HepG2 (cell line): ENCODE results near the gene MAEA. TPM values are rescaled to one million over a fixed set of nuclear protein-coding genes. Genes with fewer than 3 reads are reported as not detected.
A peak's percentile ranks its signal among the peaks of the same experiment; 100 is the strongest.

Experiments
- ATAC-seq: fragments of 200-7000 bp; cut with Tn5 transposase; 3 replicates; pipeline ENCODE4 v1.9.1; 2020; ENCODE audit warnings: mild to moderate bottlenecking, moderate library complexity
- BruUV-seq: library from RNA; stranded (reverse); fragments of 400-500 nt; replicated peaks from 2 replicates; lab custom pipeline; 2021; lab: Mats Ljungman, UMichigan
- CTCF ChIA-PET: fragments of 300-600 bp; formaldehyde crosslinking; extraction: SDS; loops from one replicate; lab custom pipeline; 2021; ENCODE audit warnings: low total read pairs, inconsistent platforms, low intra/inter-chr PET ratio; lab: Yijun Ruan, JAX
- POLR2A ChIA-PET: fragments of 350-600 bp; sonication (Branson Sonifier 250); formaldehyde crosslinking; loops from one replicate; lab custom pipeline; 2020; ENCODE audit warnings: antibody characterized with exemption, inconsistent platforms; lab: Yijun Ruan, JAX
- DNase-seq: peaks from one replicate; pipeline ENCODE4 v3.0.0-alpha.2; 2015; ENCODE audit warnings: low spot score
- FAIRE-seq: peaks from 3 replicates; lab custom pipeline; 2011; peaks lifted over from hg19 to GRCh38; lab: Jason Lieb, UNC
- H2AFZ ChIP-seq: one replicate; pipeline ENCODE4 v1.6.1; 2011; ENCODE audit warnings: low read length, inconsistent platforms
- H3K27ac ChIP-seq: fragments of 300-600 bp; 3 replicates; pipeline ENCODE4 v1.8.0; 2011; ENCODE audit warnings: mixed run types, mild to moderate bottlenecking, mixed read lengths, low read length, inconsistent platforms; ENCODE audit not compliant: insufficient read depth; ENCODE audit errors: extremely low read length
- H3K27me3 ChIP-seq, 2 experiments: fragments of 200-600 bp in 1 of 2; 2 replicates in 1 of 2; 3 replicates in 1 of 2; pipeline versions ENCODE4 v1.6.0 to v1.8.0; 2011; ENCODE audit warnings: low read length in 2 of 2, mild to moderate bottlenecking in 2 of 2, moderate library complexity in 2 of 2, inconsistent platforms in 1 of 2; ENCODE audit not compliant: insufficient read depth in 2 of 2, control insufficient read depth in 1 of 2
- H3K36me3 ChIP-seq, 2 experiments: fragments of 200-600 bp in 1 of 2; replicated peaks in 1 of 2; 2 replicates in 1 of 2; 3 replicates in 1 of 2; pipeline versions ENCODE4 v1.5.1 to v1.8.0; 2011; ENCODE audit warnings: low read length in 2 of 2, inconsistent platforms in 1 of 2; ENCODE audit not compliant: insufficient read depth in 2 of 2, control insufficient read depth in 1 of 2
- H3K4me1 ChIP-seq: 2 replicates; pipeline ENCODE4 v1.5.1; 2012; ENCODE audit warnings: low read length, inconsistent platforms; ENCODE audit not compliant: insufficient read depth
- H3K4me2 ChIP-seq: 2 replicates; pipeline ENCODE4 v1.6.0; 2011; ENCODE audit warnings: low read depth, low read length, inconsistent platforms
- H3K4me3 ChIP-seq, 3 experiments: fragments of 200-600 bp in 1 of 3; sonication (generic), shearing (Covaris generic) in 1 of 3; replicated peaks in 1 of 3; 2 replicates each; pipeline ENCODE4 v1.5.1; 2011 to 2016; ENCODE audit warnings: low read length in 3 of 3, inconsistent platforms in 2 of 3, low read depth in 2 of 3, mild to moderate bottlenecking in 2 of 3, control low read depth in 1 of 3, mixed read lengths in 1 of 3; ENCODE audit not compliant: insufficient read depth in 1 of 3
- H3K79me2 ChIP-seq: one replicate; pipeline ENCODE4 v1.6.1; 2011; ENCODE audit warnings: low read length, inconsistent platforms; ENCODE audit not compliant: insufficient read depth
- H3K9ac ChIP-seq: 2 replicates; pipeline ENCODE4 v1.6.0; 2011; ENCODE audit warnings: mild to moderate bottlenecking, low read depth, low read length, inconsistent platforms; ENCODE audit not compliant: insufficient read depth
- H3K9me3 ChIP-seq: 2 replicates; pipeline ENCODE4 v1.5.1; 2012; ENCODE audit warnings: mild to moderate bottlenecking, low read length
- H4K20me1 ChIP-seq: 2 replicates; pipeline ENCODE4 v1.6.0; 2011; ENCODE audit warnings: inconsistent platforms, mild to moderate bottlenecking, low read length, moderate library complexity; ENCODE audit not compliant: insufficient read depth
- ADNP ChIP-seq: sonication (generic); formaldehyde crosslinking; IDR thresholded peaks from 2 replicates; pipeline ENCODE4 v1.4.0; 2020; ENCODE audit warnings: missing genetic modification reagents
- CBFB ChIP-seq: sonication (generic); formaldehyde crosslinking; IDR thresholded peaks from 2 replicates; pipeline ENCODE4 v1.4.0; 2020; ENCODE audit warnings: missing genetic modification reagents
- GPBP1L1 ChIP-seq: sonication (generic); formaldehyde crosslinking; IDR thresholded peaks from 2 replicates; pipeline ENCODE4 v1.5.0; 2020; ENCODE audit warnings: mild to moderate bottlenecking, missing genetic modification reagents
- JDP2 ChIP-seq: sonication (generic); formaldehyde crosslinking; IDR thresholded peaks from 2 replicates; pipeline ENCODE4 v1.8.1; 2022; ENCODE audit warnings: missing genetic modification reagents, borderline replicate concordance
- NFE2L2 ChIP-seq: fragments of 150-350 bp; IDR thresholded peaks from 2 replicates; pipeline ENCODE4 v1.6.1; 2014; ENCODE audit warnings: low read length
- NFRKB ChIP-seq: fragments of 450-650 bp; IDR thresholded peaks from 2 replicates; pipeline ENCODE4 v1.6.1; 2017
- RELA ChIP-seq: sonication (generic); formaldehyde crosslinking; IDR thresholded peaks from 2 replicates; pipeline ENCODE4 v1.4.0; 2020; ENCODE audit warnings: missing genetic modification reagents
- SMYD3 ChIP-seq: sonication (generic); formaldehyde crosslinking; IDR thresholded peaks from 2 replicates; pipeline ENCODE4 v1.8.1; 2023; ENCODE audit warnings: mild to moderate bottlenecking, missing genetic modification reagents
- SOX13 ChIP-seq, 3 experiments: fragments of 450-650 bp in 1 of 3; sonication (generic) in 1 of 3; formaldehyde crosslinking in 1 of 3; IDR thresholded peaks in 2 of 3; conservative IDR thresholded peaks in 1 of 3; 2 replicates each; pipeline versions ENCODE4 v1.5.0 to v1.6.1; 2016 to 2020; ENCODE audit warnings: antibody characterized with exemption in 1 of 3, mild to moderate bottlenecking in 1 of 3, missing compliant biosample characterization in 1 of 3, missing genetic modification reagents in 1 of 3, moderate library complexity in 1 of 3
- SRF ChIP-seq: IDR thresholded peaks from 2 replicates; pipeline ENCODE4 v1.6.1; 2011; ENCODE audit warnings: mild to moderate bottlenecking, low read depth, low read length, moderate library complexity
- XRCC5 ChIP-seq: fragments of 200-400 bp; formaldehyde crosslinking; optimal IDR thresholded peaks from 2 replicates; pipeline ENCODE3; 2017; ENCODE audit warnings: mild to moderate bottlenecking, low read length
- ZFP91 ChIP-seq: sonication (generic); formaldehyde crosslinking; IDR thresholded peaks from 2 replicates; pipeline ENCODE4 v1.9.0; 2022; ENCODE audit warnings: missing genetic modification reagents, mild to moderate bottlenecking, borderline replicate concordance
- ZMYM2 ChIP-seq: sonication (generic); formaldehyde crosslinking; IDR thresholded peaks from 2 replicates; pipeline ENCODE4 v1.8.0; 2022; ENCODE audit warnings: mild to moderate bottlenecking, missing genetic modification reagents
- ZNF12 ChIP-seq: sonication (generic); formaldehyde crosslinking; IDR thresholded peaks from 2 replicates; pipeline ENCODE4 v1.5.0; 2020; ENCODE audit warnings: missing genetic modification reagents
- ZNF589 ChIP-seq: sonication (generic); formaldehyde crosslinking; conservative IDR thresholded peaks from 2 replicates; pipeline ENCODE4 v1.8.0; 2022; ENCODE audit warnings: mild to moderate bottlenecking, moderate library complexity, missing genetic modification reagents
- ZNF792 ChIP-seq: IDR thresholded peaks from 2 replicates; pipeline ENCODE4 v1.6.1; 2016
- WGBS: methylation state at CpG from one replicate; pipeline ENCODE4 v1.1.6; 2017; ENCODE audit warnings: low lambda C conversion rate; 5-methylcytosine and 5-hydroxymethylcytosine counted together
- in situ Hi-C: cut with HindIII; loops from 2 replicates; pipeline ENCODE4 v1.10.0; 2017; ENCODE audit warnings: low pct_unique_long_range_greater_than_20kb; ENCODE audit not compliant: extremely low pct_ligation_motif_present
- intact Hi-C: fragments of 100-400 bp; cut with micrococcal nuclease; formaldehyde crosslinking; loops from one replicate; pipeline ENCODE4 v1.10.0; 2022; ENCODE audit not compliant: unreplicated experiment
- polyA plus RNA-seq, 8 experiments: library from polyadenylated mRNA; depleted of rRNA in 3 of 8; stranded (reverse) in 7 of 8; unstranded in 1 of 8; fragments of >200 nt; fragmentation: Illumina TruSeq in 4 of 8; extraction: Trizol in 4 of 8; gene quantifications; 2 replicates each; pipeline versions ENCODE4 v1.2.1 to v1.2.3, GENCODE V29; 2011 to 2016; ENCODE audit warnings: low read depth in 4 of 8, missing spikeins in 1 of 8, mixed read lengths in 1 of 8; ENCODE audit not compliant: insufficient read depth in 1 of 8
- total RNA-seq, 5 experiments: library from RNA; depleted of rRNA; stranded (reverse); fragments of >200 nt; fragmentation: Illumina TruSeq; extraction: Trizol; gene quantifications; 2 replicates each; pipeline ENCODE4 v1.2.3, GENCODE V29; 2016; ENCODE audit warnings: low read depth in 1 of 5

MAEA gene
- total and polyA plus RNA-seq, 2 of the 13 experiments (the other 11 are each of a cell fraction or from before 2014, with no cell fraction given): 52.0 to 57.1 TPM

- ChIA-PET CTCF (no interaction called here), POLR2A (interaction anchor here (1.0 kb wide), 1 partner anchor 8 kb away, joined by 3 read pairs; no protein-coding TSS in a partner anchor)
- Histone ChIP-seq H3K36me3 (peaks cover 19 to 32% of the 10 kb centered on the region in 2 experiments; a peak in 4 of 5 replicates), H3K4me1 (peaks cover 22% of the 10 kb centered on the region), H3K9me3 (no peaks in the 10 kb centered on the region), H3K4me2 (no peak overlapping the region), H3K79me2 (peaks cover 79% of the 10 kb centered on the region), H3K9ac (no peak overlapping the region), H2AFZ (no peak overlapping the region), H3K4me3 (no peak overlapping the region), H3K27me3 (no peaks in the 10 kb centered on the region), H3K27ac (no peak overlapping the region), H4K20me1 (peaks cover 22% of the 10 kb centered on the region; the same call in 1 of the 2 replicates)
- DNase-seq: no peak
- intact Hi-C loops: no loop called here
- TSS peak; percentile 31 for BruUV-seq
- in situ Hi-C loops: no loop called here
- no peak for ATAC-seq
- FAIRE-seq: no peak
- TF ChIP-seq ADNP (CRISPR knock-in tag) (no peak), CBFB (CRISPR knock-in tag) (no peak), ZNF12 (CRISPR knock-in tag) (peak; percentile 91), XRCC5 (no peak), ZFP91 (CRISPR knock-in tag) (no peak)
- 37% methylated on average over 4 of the region's 4 CpGs for WGBS
Measured at GRCh38 chr4:1302159-1302558, 12.5 kb downstream of the MAEA start.

- no peak for FAIRE-seq
- intact Hi-C loops: loop anchor here (5.0 kb wide), 1 partner anchor 42 kb away; the partner anchor contains the start of gene UVSSA
- Histone ChIP-seq H3K9me3 (no peaks in the 10 kb centered on the region), H4K20me1 (peaks cover 15% of the 10 kb centered on the region; the same call in 1 of the 2 replicates), H3K4me1 (peaks cover 46% of the 10 kb centered on the region), H3K4me2 (peak overlapping the region; percentile 45), H3K27ac (peak overlapping the region; percentile 58), H3K9ac (peak overlapping the region; percentile 28; the same call in 1 of the 2 replicates), H3K27me3 (no peaks in the 10 kb centered on the region), H3K79me2 (peaks cover 81% of the 10 kb centered on the region), H2AFZ (no peak overlapping the region), H3K4me3 (peak overlapping the region in 1 of 3 experiments; percentile 18; a peak in 1 of 6 replicates), H3K36me3 (peaks cover 2 to 14% of the 10 kb centered on the region in 2 experiments; a peak in 4 of 5 replicates)
- in situ Hi-C loops: no loop called here
- 54% methylated on average over 7 of the region's 13 CpGs for WGBS
- CTCF ChIA-PET: no interaction called here
- peak; percentile 29 for ATAC-seq
- POLR2A ChIA-PET: no interaction called here
- DNase-seq: peak; percentile 84
- BruUV-seq: no TSS peak
- no peak for TF ChIP-seq NFRKB
- no peak for TF ChIP-seq ZNF589 (CRISPR knock-in tag)
- no peak for TF ChIP-seq GPBP1L1
- no peak for TF ChIP-seq ZNF792 (CRISPR knock-in tag)
- TF ChIP-seq SOX13 (IDR thresholded peaks at IDR 0.05): 0 out of 2 replicates have a peak, but pooled peaks have one; percentile 23
- peak in 1 of 2 experiments; percentile 86; a peak in 2 of 4 replicates for TF ChIP-seq SOX13 (CRISPR knock-in tag; conservative IDR thresholded peaks at IDR 0.05 in 1 of 2, IDR thresholded peaks at IDR 0.05 in 1 of 2)
- TF ChIP-seq ZMYM2 (CRISPR knock-in tag): no peak
- TF ChIP-seq JDP2 (CRISPR knock-in tag): no peak
- TF ChIP-seq RELA (CRISPR knock-in tag): no peak
- TF ChIP-seq SRF: no peak
- TF ChIP-seq NFE2L2: peak; percentile 60; the same call in 1 of the 2 replicates
- TF ChIP-seq SMYD3 (CRISPR knock-in tag): 0 out of 2 replicates have a peak, but pooled peaks have one; percentile 32
Measured at GRCh38 chr4:1305261-1305711, 15.6 kb downstream of the MAEA start.
